Liver (tissue), 3 donors: ENCODE measurements around the gene ANKRD31.

ENCODE experiments used
- CTCF ChIP-seq: fragments of 150-350 bp; IDR thresholded peaks from 2 replicates; pipeline ENCODE4 v1.5.1; 2017; ENCODE audit warnings: improper control_type of control experiment, low read depth, low read length; ENCODE audit not compliant: missing input control
- GABPA ChIP-seq, 2 donors: IDR thresholded peaks in 1 of 2; conservative IDR thresholded peaks in 1 of 2; 2 replicates each; pipeline ENCODE4 v1.6.1; 2016; ENCODE audit warnings: antibody characterized with exemption in 2 of 2, mild to moderate bottlenecking in 1 of 2, moderate library complexity in 1 of 2
- JUND ChIP-seq, 2 donors: IDR thresholded peaks; 2 replicates each; pipeline ENCODE4 v1.6.1; 2016; ENCODE audit warnings: antibody characterized with exemption in 2 of 2
- MAX ChIP-seq: IDR thresholded peaks from 2 replicates; pipeline ENCODE4 v1.6.1; 2016; ENCODE audit warnings: antibody characterized with exemption
- RAD21 ChIP-seq, 2 donors: IDR thresholded peaks; 2 replicates each; pipeline ENCODE4 v1.6.1; 2016; ENCODE audit warnings: antibody characterized with exemption in 2 of 2, mild to moderate bottlenecking in 2 of 2
- TAF1 ChIP-seq: conservative IDR thresholded peaks from 2 replicates; pipeline ENCODE4 v1.6.1; 2016; ENCODE audit warnings: antibody characterized with exemption, mild to moderate bottlenecking
- YY1 ChIP-seq: IDR thresholded peaks from 2 replicates; pipeline ENCODE4 v1.6.1; 2016; ENCODE audit warnings: antibody characterized with exemption, mild to moderate bottlenecking
- TF ChIP-seq, protein P1 (sequence below): IDR thresholded peaks from 2 replicates; pipeline ENCODE4 v1.6.1; 2016; ENCODE audit warnings: antibody characterized with exemption
- donor health status: healthy.
- donor health status: healthy.

DNA sequence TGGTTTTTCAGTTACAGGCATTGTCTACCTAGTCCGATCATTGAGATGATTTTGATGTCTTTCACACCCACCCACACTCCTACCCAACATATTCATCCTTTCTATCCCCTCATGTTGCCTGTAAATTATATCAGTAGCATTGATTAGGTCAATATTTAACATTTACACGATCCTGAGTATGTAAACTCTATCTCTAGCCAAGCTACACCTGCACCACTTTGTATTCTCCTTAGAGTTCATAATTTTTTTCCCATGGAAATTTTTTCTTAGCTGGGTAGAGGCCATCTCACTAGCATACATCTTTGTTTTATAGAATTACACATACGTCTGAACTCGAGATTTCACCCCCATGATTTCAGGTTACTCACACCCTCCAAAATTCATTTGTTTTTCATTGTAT lies 214.9 kb downstream of the ANKRD31 start:
- TF ChIP-seq CTCF (no peak), YY1 (no peak), TAF1 (no peak), JUND (IDR thresholded peaks at IDR 0.05) (no peak), RAD21 (IDR thresholded peaks at IDR 0.05) (no peak), MAX (no peak), GABPA (IDR thresholded peaks at IDR 0.05 in 1 of 2, conservative IDR thresholded peaks at IDR 0.05 in 1 of 2) (no peak)
- TF ChIP-seq, protein P1, sequence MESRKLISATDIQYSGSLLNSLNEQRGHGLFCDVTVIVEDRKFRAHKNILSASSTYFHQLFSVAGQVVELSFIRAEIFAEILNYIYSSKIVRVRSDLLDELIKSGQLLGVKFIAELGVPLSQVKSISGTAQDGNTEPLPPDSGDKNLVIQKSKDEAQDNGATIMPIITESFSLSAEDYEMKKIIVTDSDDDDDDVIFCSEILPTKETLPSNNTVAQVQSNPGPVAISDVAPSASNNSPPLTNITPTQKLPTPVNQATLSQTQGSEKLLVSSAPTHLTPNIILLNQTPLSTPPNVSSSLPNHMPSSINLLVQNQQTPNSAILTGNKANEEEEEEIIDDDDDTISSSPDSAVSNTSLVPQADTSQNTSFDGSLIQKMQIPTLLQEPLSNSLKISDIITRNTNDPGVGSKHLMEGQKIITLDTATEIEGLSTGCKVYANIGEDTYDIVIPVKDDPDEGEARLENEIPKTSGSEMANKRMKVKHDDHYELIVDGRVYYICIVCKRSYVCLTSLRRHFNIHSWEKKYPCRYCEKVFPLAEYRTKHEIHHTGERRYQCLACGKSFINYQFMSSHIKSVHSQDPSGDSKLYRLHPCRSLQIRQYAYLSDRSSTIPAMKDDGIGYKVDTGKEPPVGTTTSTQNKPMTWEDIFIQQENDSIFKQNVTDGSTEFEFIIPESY: no peak
